SK-N-SH treated with all-trans-retinoic acid at 6 μM for 48 hours (cell line): Measurements from ENCODE around the gene NOTUM.

Source experiments
- ATAC-seq: fragments of 200-7000 bp; cut with Tn5 transposase; 3 replicates; pipeline ENCODE4 v1.9.1; 2020; ENCODE audit warnings: mild to moderate bottlenecking, moderate library complexity
- ARNTL ChIP-seq: fragments of 450-650 bp; formaldehyde crosslinking; IDR thresholded peaks from 2 replicates; pipeline ENCODE4 v1.5.0; 2020; ENCODE audit warnings: low read depth, mild to moderate bottlenecking, moderate library complexity, borderline replicate concordance
- BACH2 ChIP-seq: fragments of 250-450 bp; sonication (Bioruptor Pico); IDR thresholded peaks from 2 replicates; pipeline ENCODE4 v1.9.0; 2021; ENCODE audit warnings: mild to moderate bottlenecking, borderline replicate concordance
- ESRRG ChIP-seq: fragments of 250-450 bp; sonication (Bioruptor Pico); IDR thresholded peaks from 2 replicates; pipeline ENCODE4 v1.6.1; 2021; ENCODE audit warnings: mild to moderate bottlenecking
- OSR1 ChIP-seq: fragments of 250-450 bp; sonication (Bioruptor Pico); IDR thresholded peaks from 2 replicates; pipeline ENCODE4 v1.8.0; 2022; ENCODE audit warnings: moderate library complexity, mild to moderate bottlenecking, inconsistent platforms
- PPARA ChIP-seq: fragments of 250-450 bp; sonication (Bioruptor Pico); IDR thresholded peaks from 2 replicates; pipeline ENCODE4 v1.5.0; 2020; ENCODE audit warnings: mild to moderate bottlenecking, borderline replicate concordance
- TCF4 ChIP-seq: fragments of 250-450 bp; sonication (Bioruptor Pico); IDR thresholded peaks from 2 replicates; pipeline ENCODE4 v1.8.0; 2021; ENCODE audit warnings: mild to moderate bottlenecking, moderate library complexity, borderline replicate concordance
- TOX ChIP-seq: fragments of 250-450 bp; sonication (Bioruptor Pico); IDR thresholded peaks from 2 replicates; pipeline ENCODE4 v1.8.0; 2021; ENCODE audit warnings: mild to moderate bottlenecking, moderate library complexity, borderline replicate concordance
- ZC3H10 ChIP-seq: fragments of 250-450 bp; sonication (Bioruptor Pico); IDR thresholded peaks from 2 replicates; pipeline ENCODE4 v1.5.1; 2021; ENCODE audit warnings: mild to moderate bottlenecking, moderate library complexity
- ZFP3 ChIP-seq: fragments of 250-450 bp; sonication (Bioruptor Pico); IDR thresholded peaks from 2 replicates; pipeline ENCODE4 v1.5.0; 2020; ENCODE audit warnings: mild to moderate bottlenecking, moderate library complexity
- ZFP30 ChIP-seq: fragments of 450-650 bp; formaldehyde crosslinking; IDR thresholded peaks from 2 replicates; pipeline ENCODE4 v1.5.0; 2022; ENCODE audit warnings: mild to moderate bottlenecking, moderate library complexity
- ZNF565 ChIP-seq: fragments of 450-650 bp; formaldehyde crosslinking; conservative IDR thresholded peaks from 2 replicates; pipeline ENCODE4 v1.5.0; 2020; ENCODE audit warnings: low read depth, mild to moderate bottlenecking, moderate library complexity
- ZNF8 ChIP-seq: fragments of 450-650 bp; formaldehyde crosslinking; IDR thresholded peaks from 2 replicates; pipeline ENCODE4 v1.5.0; 2020; ENCODE audit warnings: mild to moderate bottlenecking, moderate library complexity
- TF ChIP-seq, protein P1 (sequence below): fragments of 250-450 bp; sonication (Bioruptor Pico); IDR thresholded peaks from 2 replicates; pipeline ENCODE4 v1.8.0; 2020; ENCODE audit warnings: mild to moderate bottlenecking, moderate library complexity, borderline replicate concordance
- TF ChIP-seq, protein P2 (sequence below): fragments of 250-450 bp; sonication (Bioruptor Pico); IDR thresholded peaks from 2 replicates; pipeline ENCODE4 v1.5.1; 2021; ENCODE audit warnings: mild to moderate bottlenecking, moderate library complexity
- TF ChIP-seq, protein P3 (sequence below): fragments of 250-450 bp; sonication (Bioruptor Pico); IDR thresholded peaks from 2 replicates; pipeline ENCODE4 v1.8.0; 2021; ENCODE audit warnings: low read depth, mild to moderate bottlenecking, moderate library complexity, borderline replicate concordance
- TF ChIP-seq, protein P4 (sequence below): fragments of 250-450 bp; sonication (Bioruptor Pico); IDR thresholded peaks from 2 replicates; pipeline ENCODE4 v1.5.1; 2020; ENCODE audit warnings: low read depth, mild to moderate bottlenecking, moderate library complexity

The NOTUM gene

DNA sequence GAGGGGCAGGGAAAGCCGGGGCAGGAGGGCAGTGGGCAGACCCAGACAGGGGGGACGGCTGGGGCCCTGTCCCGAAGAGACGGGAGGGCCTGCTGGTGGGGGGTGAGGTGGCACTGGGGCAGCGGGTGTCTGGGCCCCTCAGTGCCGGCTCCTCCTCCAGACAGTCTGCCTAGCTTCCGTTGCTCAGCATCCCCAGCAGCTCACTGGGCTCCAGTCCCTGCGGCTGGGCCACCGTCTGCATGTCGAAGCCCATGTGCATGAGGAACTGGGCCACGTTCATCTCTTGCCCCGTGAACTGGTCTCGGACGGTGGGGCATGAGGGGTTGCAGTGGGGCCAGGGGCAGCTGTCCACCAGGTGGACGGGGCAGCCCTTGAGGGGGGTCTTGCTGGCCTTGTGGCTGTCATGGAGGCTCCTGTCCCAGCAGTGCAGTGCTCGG is 8.2 kb downstream of the NOTUM start:
- TF ChIP-seq ZNF8 (CRISPR knock-in tag) (no peak), ESRRG (CRISPR knock-in tag) (no peak), ZNF565 (CRISPR knock-in tag) (no peak), TCF4 (CRISPR knock-in tag) (no peak), TOX (no peak), ZFP30 (CRISPR knock-in tag) (no peak), PPARA (CRISPR knock-in tag) (no peak), ARNTL (CRISPR knock-in tag) (no peak), BACH2 (no peak), ZC3H10 (CRISPR knock-in tag) (no peak), ZFP3 (CRISPR knock-in tag) (no peak)
- TF ChIP-seq, protein P1, sequence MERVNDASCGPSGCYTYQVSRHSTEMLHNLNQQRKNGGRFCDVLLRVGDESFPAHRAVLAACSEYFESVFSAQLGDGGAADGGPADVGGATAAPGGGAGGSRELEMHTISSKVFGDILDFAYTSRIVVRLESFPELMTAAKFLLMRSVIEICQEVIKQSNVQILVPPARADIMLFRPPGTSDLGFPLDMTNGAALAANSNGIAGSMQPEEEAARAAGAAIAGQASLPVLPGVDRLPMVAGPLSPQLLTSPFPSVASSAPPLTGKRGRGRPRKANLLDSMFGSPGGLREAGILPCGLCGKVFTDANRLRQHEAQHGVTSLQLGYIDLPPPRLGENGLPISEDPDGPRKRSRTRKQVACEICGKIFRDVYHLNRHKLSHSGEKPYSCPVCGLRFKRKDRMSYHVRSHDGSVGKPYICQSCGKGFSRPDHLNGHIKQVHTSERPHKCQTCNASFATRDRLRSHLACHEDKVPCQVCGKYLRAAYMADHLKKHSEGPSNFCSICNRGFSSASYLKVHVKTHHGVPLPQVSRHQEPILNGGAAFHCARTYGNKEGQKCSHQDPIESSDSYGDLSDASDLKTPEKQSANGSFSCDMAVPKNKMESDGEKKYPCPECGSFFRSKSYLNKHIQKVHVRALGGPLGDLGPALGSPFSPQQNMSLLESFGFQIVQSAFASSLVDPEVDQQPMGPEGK (CRISPR knock-in tag), result no peak
- TF ChIP-seq, protein P2, sequence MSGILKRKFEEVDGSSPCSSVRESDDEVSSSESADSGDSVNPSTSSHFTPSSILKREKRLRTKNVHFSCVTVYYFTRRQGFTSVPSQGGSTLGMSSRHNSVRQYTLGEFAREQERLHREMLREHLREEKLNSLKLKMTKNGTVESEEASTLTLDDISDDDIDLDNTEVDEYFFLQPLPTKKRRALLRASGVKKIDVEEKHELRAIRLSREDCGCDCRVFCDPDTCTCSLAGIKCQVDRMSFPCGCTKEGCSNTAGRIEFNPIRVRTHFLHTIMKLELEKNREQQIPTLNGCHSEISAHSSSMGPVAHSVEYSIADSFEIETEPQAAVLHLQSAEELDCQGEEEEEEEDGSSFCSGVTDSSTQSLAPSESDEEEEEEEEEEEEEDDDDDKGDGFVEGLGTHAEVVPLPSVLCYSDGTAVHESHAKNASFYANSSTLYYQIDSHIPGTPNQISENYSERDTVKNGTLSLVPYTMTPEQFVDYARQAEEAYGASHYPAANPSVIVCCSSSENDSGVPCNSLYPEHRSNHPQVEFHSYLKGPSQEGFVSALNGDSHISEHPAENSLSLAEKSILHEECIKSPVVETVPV (CRISPR knock-in tag), result no peak
- TF ChIP-seq, protein P3, sequence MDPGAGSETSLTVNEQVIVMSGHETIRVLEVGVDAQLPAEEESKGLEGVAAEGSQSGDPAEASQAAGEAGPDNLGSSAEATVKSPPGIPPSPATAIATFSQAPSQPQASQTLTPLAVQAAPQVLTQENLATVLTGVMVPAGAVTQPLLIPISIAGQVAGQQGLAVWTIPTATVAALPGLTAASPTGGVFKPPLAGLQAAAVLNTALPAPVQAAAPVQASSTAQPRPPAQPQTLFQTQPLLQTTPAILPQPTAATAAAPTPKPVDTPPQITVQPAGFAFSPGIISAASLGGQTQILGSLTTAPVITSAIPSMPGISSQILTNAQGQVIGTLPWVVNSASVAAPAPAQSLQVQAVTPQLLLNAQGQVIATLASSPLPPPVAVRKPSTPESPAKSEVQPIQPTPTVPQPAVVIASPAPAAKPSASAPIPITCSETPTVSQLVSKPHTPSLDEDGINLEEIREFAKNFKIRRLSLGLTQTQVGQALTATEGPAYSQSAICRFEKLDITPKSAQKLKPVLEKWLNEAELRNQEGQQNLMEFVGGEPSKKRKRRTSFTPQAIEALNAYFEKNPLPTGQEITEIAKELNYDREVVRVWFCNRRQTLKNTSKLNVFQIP (CRISPR knock-in tag), result no peak
- TF ChIP-seq, protein P4, sequence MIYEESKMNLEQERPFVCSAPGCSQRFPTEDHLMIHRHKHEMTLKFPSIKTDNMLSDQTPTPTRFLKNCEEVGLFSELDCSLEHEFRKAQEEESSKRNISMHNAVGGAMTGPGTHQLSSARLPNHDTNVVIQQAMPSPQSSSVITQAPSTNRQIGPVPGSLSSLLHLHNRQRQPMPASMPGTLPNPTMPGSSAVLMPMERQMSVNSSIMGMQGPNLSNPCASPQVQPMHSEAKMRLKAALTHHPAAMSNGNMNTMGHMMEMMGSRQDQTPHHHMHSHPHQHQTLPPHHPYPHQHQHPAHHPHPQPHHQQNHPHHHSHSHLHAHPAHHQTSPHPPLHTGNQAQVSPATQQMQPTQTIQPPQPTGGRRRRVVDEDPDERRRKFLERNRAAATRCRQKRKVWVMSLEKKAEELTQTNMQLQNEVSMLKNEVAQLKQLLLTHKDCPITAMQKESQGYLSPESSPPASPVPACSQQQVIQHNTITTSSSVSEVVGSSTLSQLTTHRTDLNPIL (CRISPR knock-in tag), result no peak
- ATAC-seq, result no peak

DNA sequence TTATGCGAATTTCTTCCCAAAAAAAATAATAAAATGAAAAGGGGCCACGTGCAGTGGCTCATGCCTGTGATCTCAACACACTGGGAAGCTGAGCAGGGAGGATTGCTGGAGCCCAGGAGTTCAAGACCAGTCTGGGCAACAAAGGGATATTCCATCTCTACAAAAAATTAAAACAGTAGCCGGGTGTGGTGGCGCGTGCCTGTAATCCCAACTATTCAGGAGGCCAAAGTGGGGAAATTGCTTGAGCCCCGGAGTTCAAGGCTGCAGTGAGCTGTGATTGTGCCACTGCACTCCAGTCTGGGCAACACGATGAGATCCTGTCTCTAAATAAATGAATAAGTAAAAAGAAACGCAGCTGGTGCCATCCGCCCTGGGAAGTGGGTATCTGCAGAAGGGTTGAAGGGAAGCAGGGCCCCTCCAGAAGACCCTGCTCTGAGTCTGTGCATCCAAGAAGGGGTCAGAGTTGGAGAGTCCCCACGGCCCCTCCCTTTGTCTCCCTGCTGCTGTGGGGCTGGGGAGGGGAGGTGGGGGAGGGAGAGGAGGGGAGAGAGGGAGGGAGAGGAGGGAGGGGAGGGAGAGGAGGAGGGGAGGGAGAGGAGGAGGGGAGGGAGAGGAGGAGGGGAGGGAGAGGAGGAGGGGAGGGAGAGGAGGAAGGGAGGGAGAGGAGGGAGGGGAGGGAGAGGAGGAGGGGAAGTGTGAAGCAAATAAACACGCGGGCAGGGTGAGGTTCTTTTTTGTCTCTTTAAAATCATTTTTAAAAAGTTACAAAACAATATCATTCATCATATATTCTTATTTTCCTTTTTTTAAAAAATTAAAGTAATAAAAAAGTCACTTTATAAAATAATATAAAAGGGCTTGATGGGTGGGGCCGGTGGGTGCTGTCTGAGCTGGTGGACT is 9.0 kb downstream of the NOTUM start:
- no peak for ATAC-seq

DNA sequence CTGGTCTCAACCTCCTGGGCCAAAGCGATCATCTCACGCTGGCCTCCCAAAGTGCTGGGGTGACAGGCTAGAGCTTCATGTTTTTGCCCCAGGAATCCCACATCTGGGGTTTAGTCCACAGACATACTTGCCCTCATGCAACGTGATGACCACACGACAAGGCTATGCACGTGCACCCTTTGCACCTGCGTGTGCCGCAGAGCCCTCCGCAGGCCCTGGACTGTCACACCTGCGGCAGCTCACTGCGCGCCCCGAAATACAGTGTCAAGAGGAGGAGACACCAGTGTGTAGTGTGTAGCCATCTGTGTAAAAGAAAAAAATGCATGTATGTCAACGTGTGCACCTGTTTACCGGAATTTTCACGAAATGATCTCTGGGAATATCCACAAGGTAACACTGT is 10.5 kb downstream of the NOTUM start:
- TF ChIP-seq ZC3H10 (CRISPR knock-in tag) (no peak), TOX (no peak)
- TF ChIP-seq, protein P3 (CRISPR knock-in tag), result no peak
- ATAC-seq, result no peak

More for the DNA sequence above, 9.0 kb downstream of the NOTUM start:
- TF ChIP-seq ZNF8 (CRISPR knock-in tag) (no peak), ZFP30 (CRISPR knock-in tag) (no peak), OSR1 (CRISPR knock-in tag) (no peak)
- TF ChIP-seq, protein P2 (CRISPR knock-in tag), result no peak
